PC-3 (cell line): ENCODE measurements around the gene EHD3. TPM values are rescaled to one million over a fixed set of nuclear protein-coding genes. Genes with fewer than 3 reads are reported as not detected.

Source experiments
- ATAC-seq: fragments of 200-7000 bp; cut with Tn5 transposase; 2 replicates; pipeline ENCODE4 v1.9.1; 2020; ENCODE audit warnings: mild to moderate bottlenecking, moderate library complexity
- BruUV-seq: library from RNA; stranded (reverse); fragments of 400-500 nt; replicated peaks from 2 replicates; lab custom pipeline; 2021; lab: Mats Ljungman, UMichigan
- CTCF ChIA-PET: fragments of 300-600 bp; sonication (Branson Sonifier 250); formaldehyde crosslinking; loops from one replicate; lab custom pipeline; 2022; ENCODE audit warnings: antibody characterized with exemption; lab: Charles Lee
- POLR2A ChIA-PET: fragments of 300-600 bp; sonication (Branson Sonifier 250); formaldehyde crosslinking; loops from one replicate; lab custom pipeline; 2022; ENCODE audit warnings: antibody characterized with exemption; ENCODE audit not compliant: unreplicated experiment; lab: Charles Lee
- DNase-seq: peaks from one replicate; pipeline ENCODE4 v3.0.0-alpha.2; 2015
- H2AFZ ChIP-seq: fragments of 300-600 bp; sonication (generic); 2 replicates; pipeline ENCODE4 v1.6.0; 2016; ENCODE audit warnings: antibody characterized with exemption, low read length
- H3F3A ChIP-seq: fragments of 300-600 bp; sonication (generic); one replicate; pipeline ENCODE4 v1.6.0; 2017; ENCODE audit warnings: antibody characterized with exemption, low read length, control low read depth, mild to moderate bottlenecking; ENCODE audit not compliant: unreplicated experiment
- H3K27ac ChIP-seq: fragments of 300-600 bp; sonication (generic); 2 replicates; pipeline ENCODE4 v1.5.1; 2016; ENCODE audit warnings: mild to moderate bottlenecking, low read length
- H3K27me3 ChIP-seq: fragments of 300-600 bp; sonication (generic); 2 replicates; pipeline ENCODE4 v1.6.1; 2016; ENCODE audit warnings: low read length, mixed read lengths
- H3K36me3 ChIP-seq: fragments of 300-600 bp; sonication (generic); 2 replicates; pipeline ENCODE4 v1.6.1; 2016; ENCODE audit warnings: low read depth, mixed run types, low read length, mixed read lengths
- H3K4me1 ChIP-seq: fragments of 300-600 bp; sonication (generic); 2 replicates; pipeline ENCODE4 v1.5.1; 2016; ENCODE audit warnings: low read length; ENCODE audit not compliant: insufficient read depth
- H3K4me2 ChIP-seq: fragments of 300-600 bp; sonication (generic); 2 replicates; pipeline ENCODE4 v1.6.0; 2016; ENCODE audit warnings: low read length
- H3K4me3 ChIP-seq: fragments of 300-600 bp; sonication (generic); 2 replicates; pipeline ENCODE4 v1.5.1; 2016; ENCODE audit warnings: mild to moderate bottlenecking, low read length, mixed read lengths
- H3K79me2 ChIP-seq: fragments of 300-600 bp; sonication (generic); 2 replicates; pipeline ENCODE4 v1.6.1; 2017; ENCODE audit warnings: low read length, mixed read lengths
- H3K9ac ChIP-seq: fragments of 300-600 bp; sonication (generic); 2 replicates; pipeline ENCODE4 v1.6.0; 2016; ENCODE audit warnings: mild to moderate bottlenecking, low read length
- H3K9me2 ChIP-seq: fragments of 300-600 bp; sonication (generic); replicated peaks from 2 replicates; pipeline ENCODE4 v1.6.1; 2016; ENCODE audit warnings: mixed run types, low read length, mixed read lengths
- H3K9me3 ChIP-seq: fragments of 300-600 bp; sonication (generic); 2 replicates; pipeline ENCODE4 v1.6.1; 2016; ENCODE audit warnings: low read length, mixed read lengths
- H4K20me1 ChIP-seq: fragments of 300-600 bp; sonication (generic); 2 replicates; pipeline ENCODE4 v1.6.1; 2016; ENCODE audit warnings: low read length, mixed read lengths
- CTCF ChIP-seq: fragments of 300-600 bp; sonication (generic); conservative IDR thresholded peaks from 2 replicates; pipeline ENCODE4 v1.5.1; 2017; ENCODE audit warnings: antibody characterized with exemption, low read depth, mild to moderate bottlenecking, low read length
- EZH2 ChIP-seq: fragments of 300-600 bp; sonication (generic); IDR thresholded peaks from one replicate; pipeline ENCODE4 v1.6.1; 2017; ENCODE audit warnings: antibody characterized with exemption, mild to moderate bottlenecking, low read length; ENCODE audit not compliant: unreplicated experiment
- EZH2phosphoT487 ChIP-seq: fragments of 300-600 bp; sonication (generic); IDR thresholded peaks from 2 replicates; pipeline ENCODE4 v1.6.1; 2018; ENCODE audit warnings: mild to moderate bottlenecking, antibody characterized with exemption, low read length, borderline replicate concordance
- intact Hi-C: fragments of 100-400 bp; cut with micrococcal nuclease; formaldehyde crosslinking; loops from 2 replicates; pipeline ENCODE4 v1.9.0; 2023
- total RNA-seq: library from RNA; depleted of rRNA; stranded (reverse); fragments of >200 nt; gene quantifications from 2 replicates; pipeline ENCODE4 v1.2.3, GENCODE V29; 2014

The EHD3 gene
- total RNA-seq, 1 experiment from 2014 or later, result 4.4 TPM

GRCh38 chr2:31231571-31232302 is 2.2 kb upstream of the EHD3 start:
- Histone ChIP-seq H3K9me3 (no peaks in the 10 kb centered on the region), H3K4me2 (no peak overlapping the region), H3K9me2 (no peaks in the 10 kb centered on the region), H3K4me1 (peaks cover 19% of the 10 kb centered on the region; the same call in 1 of the 2 replicates), H4K20me1 (no peaks in the 10 kb centered on the region), H3K79me2 (no peaks in the 10 kb centered on the region), H2AFZ (no peak overlapping the region), H3K9ac (no peak overlapping the region), H3K27me3 (no peaks in the 10 kb centered on the region), H3K27ac (no peak overlapping the region), H3F3A (no peaks in the 10 kb centered on the region), H3K4me3 (no peak overlapping the region), H3K36me3 (no peaks in the 10 kb centered on the region)
- POLR2A ChIA-PET, result no interaction called here
- CTCF ChIA-PET, result no interaction called here
- intact Hi-C loops, result loop anchor here (2.0 to 10.0 kb wide), 3 partner anchors 93 to 293 kb away; partner anchors contain the start of gene XDH
- ATAC-seq (no peak), DNase-seq (no peak)
- TF ChIP-seq EZH2phosphoT487, result no peak
- TF ChIP-seq CTCF, result no peak
- TF ChIP-seq EZH2, result no peak
- BruUV-seq, result no TSS peak

DNA sequence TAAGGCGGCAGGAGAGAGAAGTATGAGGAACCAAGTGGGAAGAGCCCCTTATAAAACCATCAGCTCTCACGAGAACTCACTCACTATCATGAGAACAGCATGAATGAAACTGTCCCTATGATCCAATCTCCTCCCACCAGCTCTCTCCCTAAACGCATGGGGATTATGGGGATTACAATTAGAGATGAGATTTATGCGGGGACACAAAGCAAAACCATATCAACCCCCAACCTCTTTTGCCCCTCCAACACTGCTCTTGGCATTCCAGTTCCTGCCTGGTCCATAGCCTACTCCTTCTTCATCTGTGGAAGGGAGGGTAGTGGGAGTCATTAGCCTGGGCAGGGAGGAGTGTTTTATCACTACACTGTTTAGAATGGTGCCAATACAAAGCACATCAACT is 1.4 kb upstream of the EHD3 start:
- Histone ChIP-seq H3K27me3 (no peaks in the 10 kb centered on the region), H3K9ac (no peak overlapping the region), H3K4me1 (peaks cover 12% of the 10 kb centered on the region; the same call in 1 of the 2 replicates), H3K9me2 (no peaks in the 10 kb centered on the region), H3K4me2 (no peak overlapping the region), H3K27ac (no peak overlapping the region), H4K20me1 (no peaks in the 10 kb centered on the region), H3K4me3 (no peak overlapping the region), H3F3A (no peaks in the 10 kb centered on the region), H3K79me2 (no peaks in the 10 kb centered on the region), H3K36me3 (no peaks in the 10 kb centered on the region), H2AFZ (no peak overlapping the region), H3K9me3 (no peaks in the 10 kb centered on the region)
- no peak for ATAC-seq
- TF ChIP-seq EZH2 (no peak), EZH2phosphoT487 (no peak), CTCF (no peak)
- DNase-seq, result no peak
- no TSS peak for BruUV-seq
- POLR2A ChIA-PET, result no interaction called here
- CTCF ChIA-PET, result no interaction called here
- intact Hi-C loops, result loop anchor here (2.0 to 10.0 kb wide), 3 partner anchors 92 to 292 kb away; partner anchors contain the start of gene XDH

DNA sequence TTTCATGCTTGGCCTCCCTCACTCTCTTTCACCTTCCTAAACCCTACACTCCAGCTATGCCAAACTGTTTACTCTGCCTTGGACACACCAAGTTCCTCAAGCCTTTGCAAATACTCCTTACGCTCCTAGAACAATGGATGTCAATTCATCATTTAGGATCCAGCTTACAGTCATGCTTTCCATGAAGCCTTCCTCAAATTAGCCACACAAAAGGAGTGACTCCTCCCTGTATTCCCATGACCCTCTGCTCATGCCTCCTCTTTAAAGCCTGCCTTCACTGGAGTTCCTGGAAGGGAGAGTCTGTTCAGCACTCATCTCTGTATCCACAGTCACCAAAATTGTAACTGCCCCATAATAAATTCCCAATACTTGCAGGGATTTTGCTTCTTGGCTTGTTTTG is 721 bp upstream of the EHD3 start:
- POLR2A ChIA-PET, result no interaction called here
- ATAC-seq (no peak), DNase-seq (peak; percentile 6)
- Histone ChIP-seq H3K9ac (no peak overlapping the region), H4K20me1 (no peaks in the 10 kb centered on the region), H2AFZ (peak overlapping the region; percentile 89), H3F3A (no peaks in the 10 kb centered on the region), H3K27ac (no peak overlapping the region), H3K4me3 (peak overlapping the region; percentile 70), H3K27me3 (no peaks in the 10 kb centered on the region), H3K9me2 (no peaks in the 10 kb centered on the region), H3K4me1 (peaks cover 7% of the 10 kb centered on the region; the same call in 1 of the 2 replicates), H3K79me2 (no peaks in the 10 kb centered on the region), H3K4me2 (peak overlapping the region; percentile 87), H3K36me3 (no peaks in the 10 kb centered on the region), H3K9me3 (no peaks in the 10 kb centered on the region)
- no TSS peak for BruUV-seq
- CTCF ChIA-PET, result no interaction called here
- intact Hi-C loops, result loop anchor here (1.0 to 10.0 kb wide), 4 partner anchors 92 to 292 kb away; partner anchors contain the start of gene XDH
- TF ChIP-seq CTCF, result no peak
- TF ChIP-seq EZH2, result no peak
- no peak for TF ChIP-seq EZH2phosphoT487
